SKM-1 treated with dmso at 0.1 percent for 144 hours (cell line): Measurements from ENCODE around the gene ZBTB21.
A peak's percentile ranks its signal among the peaks of the same experiment; 100 is the strongest.

Experiments
- DNase-seq: peaks from one replicate; lab custom pipeline; 2025; ENCODE audit not compliant: unreplicated experiment; lab: John Stamatoyannopoulos, UW

ZBTB21 gene

DNA sequence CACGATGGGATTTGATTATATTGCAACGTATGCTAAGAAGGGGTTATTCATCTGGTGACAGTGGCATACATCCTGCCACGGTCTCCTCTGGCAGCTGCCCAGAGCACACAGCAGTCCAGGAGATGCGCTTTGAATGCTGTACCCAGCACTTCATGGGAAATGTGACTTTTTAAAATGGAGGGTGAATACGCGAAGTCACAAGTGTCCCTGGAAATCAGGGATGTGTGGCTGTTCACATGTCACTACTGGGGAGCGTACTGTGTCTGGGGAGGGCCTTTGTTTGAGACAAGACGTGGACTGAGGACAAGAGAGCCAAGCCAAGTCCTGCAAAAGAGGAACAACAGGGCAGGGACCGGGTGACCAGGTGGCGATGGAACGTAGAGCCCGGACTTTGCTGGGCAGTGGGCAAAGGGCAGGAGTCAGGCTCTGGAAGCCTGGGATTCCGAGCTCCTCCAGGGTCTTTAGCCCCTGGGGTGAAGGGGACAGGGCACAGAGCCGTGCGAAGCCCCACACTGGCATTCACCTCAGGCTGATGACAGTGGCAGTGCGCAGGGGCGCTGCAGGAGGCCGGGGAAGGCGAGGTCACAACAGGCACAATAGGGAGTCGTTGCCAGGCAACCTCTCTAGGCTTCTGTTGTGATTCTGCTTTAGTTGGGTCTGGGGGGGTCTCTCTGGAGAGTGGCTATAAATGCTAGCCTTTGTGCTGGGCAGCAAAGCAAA is 11.4 kb upstream of the ZBTB21 start:
- DNase-seq, result no peak

GRCh38 chr21:42019706-42020105 is 9.5 kb upstream of the ZBTB21 start:
- no peak for DNase-seq

- DNase-seq, result no peak
Observed at GRCh38 chr21:42019101-42019605, 9.0 kb upstream of the ZBTB21 start.

- DNase-seq, result no peak
Observed at GRCh38 chr21:42017022-42017421, 6.9 kb upstream of the ZBTB21 start.

GRCh38 chr21:42016364-42016985 is 6.3 kb upstream of the ZBTB21 start:
- no peak for DNase-seq

DNA sequence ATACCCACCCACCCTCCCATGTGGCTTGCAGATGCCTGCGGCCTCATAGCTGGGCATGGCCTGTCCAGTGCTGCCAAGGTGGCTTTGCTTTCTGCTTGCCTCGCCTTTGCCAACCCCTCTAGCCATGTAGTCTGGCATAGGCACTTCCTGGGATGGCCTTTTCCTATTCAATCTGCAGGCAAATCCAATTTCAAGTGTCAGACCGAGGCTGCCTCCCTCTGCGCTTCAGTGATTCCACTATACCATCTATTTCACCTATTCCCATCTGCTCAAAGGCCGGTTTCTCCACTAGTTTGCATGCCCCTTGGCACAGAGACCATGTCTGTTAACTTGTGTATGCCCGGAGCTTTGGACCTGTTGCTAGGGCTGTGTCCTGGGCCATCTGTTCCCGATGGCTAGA is 3.8 kb upstream of the ZBTB21 start:
- DNase-seq, result no peak

DNA sequence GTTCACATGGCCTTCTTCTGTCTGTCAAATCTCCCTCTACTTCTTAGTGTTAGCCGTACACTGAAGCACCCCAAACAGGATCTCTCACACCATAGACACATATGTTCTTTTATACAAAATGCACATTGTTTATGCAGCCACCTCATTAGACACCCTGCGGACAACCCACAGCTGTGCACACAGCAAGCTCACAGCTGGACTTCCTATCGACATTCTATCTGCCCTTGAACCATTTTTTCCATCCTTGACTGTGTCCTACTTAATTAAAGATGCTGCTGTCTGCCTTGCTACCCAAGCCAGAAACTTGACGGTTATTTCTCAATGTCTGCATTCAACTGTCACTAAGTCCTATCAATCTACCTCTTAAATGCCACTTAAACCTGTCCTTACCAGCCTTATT is 3.2 kb upstream of the ZBTB21 start:
- no peak for DNase-seq

DNA sequence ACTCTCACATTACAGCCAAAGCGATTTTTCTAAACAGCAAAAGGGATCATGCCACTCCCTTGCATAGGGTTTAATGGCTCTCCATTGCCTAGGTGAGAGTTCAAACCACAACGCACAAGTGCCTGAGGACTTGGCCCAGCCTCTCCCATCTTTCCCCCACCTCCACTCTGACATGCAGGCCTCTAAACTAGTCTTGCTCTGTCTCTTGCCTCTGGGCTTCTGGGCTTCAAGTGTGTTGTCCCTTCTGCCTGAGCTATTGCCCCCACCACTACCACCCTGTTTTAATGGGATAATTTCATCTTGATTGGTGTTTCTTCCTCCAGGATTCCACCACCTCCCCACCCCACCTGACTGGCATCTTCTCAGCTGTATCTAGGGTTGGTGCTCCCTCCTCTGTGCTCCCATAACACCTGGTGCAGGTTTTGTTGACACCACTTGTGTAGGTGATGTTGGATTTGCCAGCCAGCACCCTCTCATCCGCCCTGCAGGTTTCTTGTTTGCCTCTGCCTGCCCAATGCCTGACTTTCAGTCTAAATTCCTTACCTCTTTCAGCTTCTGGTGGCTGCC is 2.7 kb upstream of the ZBTB21 start:
- no peak for DNase-seq

DNA sequence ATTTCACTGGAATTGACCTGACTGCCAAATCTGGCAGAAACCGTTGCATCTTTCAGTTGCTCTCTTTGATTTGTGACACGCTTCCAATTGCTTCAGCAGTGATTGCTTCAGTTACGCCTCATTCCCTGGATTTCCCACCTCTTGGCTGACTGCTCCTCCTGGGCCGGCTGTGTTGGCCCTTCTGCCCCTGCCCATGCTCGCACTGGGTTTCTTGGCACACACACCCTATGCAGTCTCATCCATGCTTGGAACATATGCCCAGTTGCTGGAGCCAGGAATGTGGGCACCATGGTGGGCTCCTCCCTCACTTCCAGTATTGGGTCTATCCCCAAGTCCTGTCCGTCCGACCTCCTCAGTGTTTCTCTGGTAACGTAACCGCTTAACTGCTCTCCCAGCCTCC is 2.2 kb upstream of the ZBTB21 start:
- no peak for DNase-seq

GRCh38 chr21:42010507-42011495 is 641 bp upstream of the ZBTB21 start:
- peak; percentile 47 for DNase-seq

- DNase-seq, result peak; percentile 12
Observed at GRCh38 chr21:42009018-42009830, 936 bp downstream of the ZBTB21 start.

GRCh38 chr21:42007356-42007940 is 2.7 kb downstream of the ZBTB21 start:
- no peak for DNase-seq

DNA sequence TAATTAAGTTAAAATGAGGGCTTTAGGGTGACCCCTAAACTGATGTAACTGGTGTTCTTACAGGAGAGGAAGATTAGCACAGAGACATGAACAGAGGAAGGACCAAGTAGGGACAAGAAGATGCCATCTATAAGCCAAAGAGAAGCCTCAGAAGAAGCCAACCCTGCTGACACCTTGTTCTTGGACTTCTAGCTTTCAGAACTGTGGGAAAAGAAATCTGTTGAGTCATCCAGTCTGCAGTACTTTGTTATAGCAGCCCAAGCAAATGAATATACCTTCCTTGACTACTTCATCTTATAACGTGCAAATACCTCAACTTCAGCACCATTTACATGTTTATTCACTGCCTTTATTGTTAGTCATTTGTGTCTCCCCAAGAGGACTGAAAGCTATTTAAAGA is 3.4 kb downstream of the ZBTB21 start:
- DNase-seq, result no peak

GRCh38 chr21:42004406-42005199 is 5.6 kb downstream of the ZBTB21 start:
- no peak for DNase-seq

- DNase-seq, result no peak
Observed at GRCh38 chr21:42003051-42003461, 7.1 kb downstream of the ZBTB21 start.

DNA sequence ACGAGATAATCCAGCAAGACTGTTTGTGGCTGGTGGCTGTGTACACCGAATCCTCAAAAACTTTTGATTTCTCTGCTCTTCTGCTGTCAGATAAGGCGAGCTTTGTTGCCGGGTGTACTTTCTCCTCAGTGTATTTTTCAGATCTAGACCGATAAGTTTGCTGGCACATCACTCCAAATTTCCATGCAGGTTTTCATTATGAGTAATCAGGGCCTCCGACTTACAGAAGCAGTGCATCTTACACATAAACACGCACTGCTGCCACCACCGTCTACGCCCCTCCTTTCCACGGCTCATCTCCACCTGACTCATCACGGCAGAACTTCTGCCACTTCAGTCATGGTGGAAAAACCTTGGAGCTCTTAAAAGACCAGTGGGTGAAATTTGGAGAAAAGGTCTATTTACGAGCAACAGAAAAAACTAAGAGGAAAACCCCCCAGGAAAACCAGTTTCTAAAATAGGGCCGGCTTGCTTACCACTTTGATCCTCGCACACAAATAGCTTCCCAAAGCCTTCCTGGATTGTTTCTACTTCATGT is 7.7 kb downstream of the ZBTB21 start:
- DNase-seq, result no peak

DNA sequence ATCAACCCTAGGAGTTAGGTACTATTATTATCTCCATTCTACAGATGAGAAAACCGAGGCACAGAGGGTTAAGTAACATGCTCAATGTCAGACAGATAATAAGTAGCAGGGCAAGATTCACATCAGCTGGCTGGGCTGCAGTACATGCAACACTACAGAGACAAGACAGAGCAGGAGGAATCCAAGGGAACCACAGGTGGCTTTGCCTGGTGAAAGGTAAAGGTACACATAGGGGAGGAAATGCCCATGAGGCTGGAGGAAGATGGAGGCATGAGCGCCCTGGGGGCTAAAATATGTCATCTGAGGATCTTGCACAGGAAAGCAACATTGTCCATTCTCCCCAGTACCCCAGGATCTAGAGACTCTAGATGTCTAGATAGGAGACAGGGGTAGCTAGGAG is 8.4 kb downstream of the ZBTB21 start:
- no peak for DNase-seq

DNA sequence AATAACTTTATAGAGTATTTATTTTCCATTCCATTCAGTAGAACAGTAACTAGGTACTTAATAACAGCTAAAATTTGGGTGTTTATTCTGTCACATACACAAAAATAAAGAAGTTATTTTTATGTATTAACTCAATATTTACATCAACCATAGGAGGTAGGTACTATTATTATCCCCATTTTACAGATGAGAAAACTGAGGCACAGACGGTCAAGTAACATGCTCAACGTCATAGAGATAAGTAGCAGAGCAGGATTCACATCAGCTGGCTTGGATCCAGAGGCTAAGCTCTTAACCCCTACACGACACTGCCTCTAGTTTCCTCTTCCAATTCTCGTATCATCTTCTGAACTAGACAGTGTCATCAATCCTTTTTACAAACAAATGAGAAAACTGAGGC is 9.3 kb downstream of the ZBTB21 start:
- DNase-seq, result no peak

- DNase-seq, result no peak
Observed at GRCh38 chr21:41997657-41998056, 12.5 kb downstream of the ZBTB21 start.
